Measurements from ENCODE around the gene SSU72.

GRCh38 chr1:1616045-1616790, 41.6 kb upstream of the SSU72 start:
- no peak for TF ChIP-seq USF1 (IDR thresholded peaks at IDR 0.05; ENCODE audit: borderline replicate concordance, low read depth)
- TF ChIP-seq, protein P1, sequence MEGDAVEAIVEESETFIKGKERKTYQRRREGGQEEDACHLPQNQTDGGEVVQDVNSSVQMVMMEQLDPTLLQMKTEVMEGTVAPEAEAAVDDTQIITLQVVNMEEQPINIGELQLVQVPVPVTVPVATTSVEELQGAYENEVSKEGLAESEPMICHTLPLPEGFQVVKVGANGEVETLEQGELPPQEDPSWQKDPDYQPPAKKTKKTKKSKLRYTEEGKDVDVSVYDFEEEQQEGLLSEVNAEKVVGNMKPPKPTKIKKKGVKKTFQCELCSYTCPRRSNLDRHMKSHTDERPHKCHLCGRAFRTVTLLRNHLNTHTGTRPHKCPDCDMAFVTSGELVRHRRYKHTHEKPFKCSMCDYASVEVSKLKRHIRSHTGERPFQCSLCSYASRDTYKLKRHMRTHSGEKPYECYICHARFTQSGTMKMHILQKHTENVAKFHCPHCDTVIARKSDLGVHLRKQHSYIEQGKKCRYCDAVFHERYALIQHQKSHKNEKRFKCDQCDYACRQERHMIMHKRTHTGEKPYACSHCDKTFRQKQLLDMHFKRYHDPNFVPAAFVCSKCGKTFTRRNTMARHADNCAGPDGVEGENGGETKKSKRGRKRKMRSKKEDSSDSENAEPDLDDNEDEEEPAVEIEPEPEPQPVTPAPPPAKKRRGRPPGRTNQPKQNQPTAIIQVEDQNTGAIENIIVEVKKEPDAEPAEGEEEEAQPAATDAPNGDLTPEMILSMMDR (IDR thresholded peaks at IDR 0.05), result no peak
- no peak for TF ChIP-seq RAD21 (IDR thresholded peaks at IDR 0.05; ENCODE audit: low read length)
- TF ChIP-seq SIN3A (IDR thresholded peaks at IDR 0.05; ENCODE audit: borderline replicate concordance, low read depth, low read length), result no peak
- TF ChIP-seq EZH2phosphoT487 (IDR thresholded peaks at IDR 0.05; ENCODE audit: borderline replicate concordance, low read depth), result no peak
- no peak for TF ChIP-seq POLR2AphosphoS5 (IDR thresholded peaks at IDR 0.05; ENCODE audit: low read depth, low read length)
- TF ChIP-seq RFX5 (IDR thresholded peaks at IDR 0.05; ENCODE audit: low read length), result no peak
- TF ChIP-seq USF2 (IDR thresholded peaks at IDR 0.05; ENCODE audit: borderline replicate concordance, low read depth, low read length), result no peak
- no peak for TF ChIP-seq TCF12 (IDR thresholded peaks at IDR 0.05)
- no peak for TF ChIP-seq EP300 (IDR thresholded peaks at IDR 0.05; ENCODE audit: borderline replicate concordance in 1 of 2, low read depth in 1 of 2, low read length in 1 of 2)
- TF ChIP-seq MXI1 (IDR thresholded peaks at IDR 0.05; ENCODE audit: low read depth, low read length), result no peak
- TF ChIP-seq, protein P2, sequence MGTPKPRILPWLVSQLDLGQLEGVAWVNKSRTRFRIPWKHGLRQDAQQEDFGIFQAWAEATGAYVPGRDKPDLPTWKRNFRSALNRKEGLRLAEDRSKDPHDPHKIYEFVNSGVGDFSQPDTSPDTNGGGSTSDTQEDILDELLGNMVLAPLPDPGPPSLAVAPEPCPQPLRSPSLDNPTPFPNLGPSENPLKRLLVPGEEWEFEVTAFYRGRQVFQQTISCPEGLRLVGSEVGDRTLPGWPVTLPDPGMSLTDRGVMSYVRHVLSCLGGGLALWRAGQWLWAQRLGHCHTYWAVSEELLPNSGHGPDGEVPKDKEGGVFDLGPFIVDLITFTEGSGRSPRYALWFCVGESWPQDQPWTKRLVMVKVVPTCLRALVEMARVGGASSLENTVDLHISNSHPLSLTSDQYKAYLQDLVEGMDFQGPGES (IDR thresholded peaks at IDR 0.05; ENCODE audit: low read depth, low read length), result no peak
- no peak for TF ChIP-seq RCOR1 (IDR thresholded peaks at IDR 0.05; ENCODE audit: low read length)

Data from SK-N-SH (cell line).